ENCODE data around the gene IDH2. TPM values are rescaled to one million over a fixed set of nuclear protein-coding genes. Genes with fewer than 3 reads are reported as not detected.
A peak's percentile ranks its signal among the peaks of the same experiment; 100 is the strongest.
"Not testable (repeated sequence)": the region's sequence is repeated elsewhere in the genome, so short reads cannot be mapped to it uniquely, and the experiment has no call there.

Gene IDH2
- total RNA-seq, 1 donor from 2014 or later = 65.2 TPM

- no peak for DNase-seq (ENCODE audit: low spot score)
These were observed 16.7 kb downstream of the IDH2 start for GRCh38 chr15:90085565-90085964.

- DNase-seq (ENCODE audit: low spot score) = no peak
These were observed 17.3 kb downstream of the IDH2 start for GRCh38 chr15:90084876-90085423.

- no peak for DNase-seq (ENCODE audit: low spot score)
These were observed 18.2 kb downstream of the IDH2 start for GRCh38 chr15:90083954-90084607.

- DNase-seq (ENCODE audit: low spot score) = no peak
These were observed 18.8 kb downstream of the IDH2 start for GRCh38 chr15:90083419-90083818.

GRCh38 chr15:90082140-90082715 lies 20.0 kb downstream of the IDH2 start:
- DNase-seq (ENCODE audit: low spot score) = no peak

- no peak for DNase-seq (ENCODE audit: low spot score)
These were observed 21.4 kb downstream of the IDH2 start for GRCh38 chr15:90080818-90081393.

- no peak for DNase-seq (ENCODE audit: low spot score)
These were observed 21.9 kb downstream of the IDH2 start for GRCh38 chr15:90080458-90080755.

- DNase-seq (ENCODE audit: low spot score) = no peak
These were observed 22.4 kb downstream of the IDH2 start for GRCh38 chr15:90079619-90080457.

- no peak for DNase-seq (ENCODE audit: low spot score)
These were observed 23.3 kb downstream of the IDH2 start for GRCh38 chr15:90078965-90079364.

GRCh38 chr15:90076716-90077115 lies 25.6 kb downstream of the IDH2 start:
- DNase-seq (ENCODE audit: low spot score) = no peak

GRCh38 chr15:90075420-90076289 lies 26.6 kb downstream of the IDH2 start:
- DNase-seq (ENCODE audit: low spot score) = no peak

- DNase-seq (ENCODE audit: low spot score) = no peak
These were observed 27.4 kb downstream of the IDH2 start for GRCh38 chr15:90074916-90075315.

GRCh38 chr15:90074023-90074422 lies 28.2 kb downstream of the IDH2 start:
- no peak for DNase-seq (ENCODE audit: low spot score)

- no peak for DNase-seq (ENCODE audit: low spot score)
These were observed 29.2 kb downstream of the IDH2 start for GRCh38 chr15:90072978-90073640.

- DNase-seq (ENCODE audit: low spot score) = peak; percentile 83
These were observed 31.0 kb downstream of the IDH2 start for GRCh38 chr15:90071220-90071807.

GRCh38 chr15:90070623-90071022 lies 31.6 kb downstream of the IDH2 start:
- not testable (repeated sequence) for DNase-seq (ENCODE audit: low spot score)

- DNase-seq (ENCODE audit: low spot score) = no peak
These were observed 34.2 kb downstream of the IDH2 start for GRCh38 chr15:90067953-90068606.

GRCh38 chr15:90067181-90067952 lies 34.9 kb downstream of the IDH2 start:
- no peak for DNase-seq (ENCODE audit: low spot score)

GRCh38 chr15:90065682-90066049 lies 36.6 kb downstream of the IDH2 start:
- no peak for DNase-seq (ENCODE audit: low spot score)

All from ureter (tissue), 1 donor.